HEK293 (cell line): ENCODE measurements around the gene PACSIN2.

Experiments
- CTCF ChIA-PET: fragments of 350-600 bp; formaldehyde crosslinking; extraction: SDS; loops from one replicate; lab custom pipeline; 2021; ENCODE audit warnings: antibody characterized with exemption; lab: Yijun Ruan, JAX
- POLR2A ChIA-PET: fragments of 300-600 bp; formaldehyde crosslinking; extraction: SDS; loops from one replicate; lab custom pipeline; 2020; ENCODE audit warnings: antibody characterized with exemption, inconsistent platforms; lab: Yijun Ruan, JAX
- H3K27ac ChIP-seq: fragments of 200-500 bp; sonication (Bioruptor generic); 2 replicates; pipeline ENCODE4 v1.5.1; 2014; ENCODE audit warnings: low read depth, low read length, control low read depth, inconsistent platforms; ENCODE audit errors: extremely low read depth
- H3K36me3 ChIP-seq, 2 experiments: fragments of 200-500 bp in 1 of 2; sonication (Bioruptor generic) in 1 of 2; 1 replicate in 1 of 2; 2 replicates in 1 of 2; pipeline ENCODE4 v1.5.1; 2014 to 2017; ENCODE audit warnings: inconsistent platforms in 2 of 2, low read length in 2 of 2; ENCODE audit not compliant: control insufficient read depth in 2 of 2, insufficient read depth in 1 of 2
- H3K4me1 ChIP-seq: fragments of 200-500 bp; sonication (Bioruptor generic); 2 replicates; pipeline ENCODE4 v1.5.1; 2014; ENCODE audit warnings: mild to moderate bottlenecking, low read length, inconsistent platforms; ENCODE audit not compliant: control insufficient read depth, insufficient read depth
- H3K4me3 ChIP-seq: 2 replicates; pipeline ENCODE4 v1.5.1; 2011; ENCODE audit warnings: low read depth, mild to moderate bottlenecking, control low read depth, low read length, moderate library complexity
- H3K9me3 ChIP-seq: fragments of 200-500 bp; sonication (Bioruptor generic); 2 replicates; pipeline ENCODE4 v1.5.1; 2014; ENCODE audit warnings: low read depth, low read length, inconsistent platforms; ENCODE audit not compliant: control insufficient read depth, insufficient read depth
- ELK4 ChIP-seq: IDR thresholded peaks from 2 replicates; pipeline ENCODE4 v1.6.1; 2011; ENCODE audit warnings: mild to moderate bottlenecking, low read depth, low read length, borderline replicate concordance
- HIC1 ChIP-seq: fragments of 450-650 bp; formaldehyde crosslinking; IDR thresholded peaks from 2 replicates; pipeline ENCODE4 v1.5.1; 2016; ENCODE audit warnings: missing biosample characterization, missing genetic modification characterization
- OSR2 ChIP-seq: fragments of 450-650 bp; formaldehyde crosslinking; IDR thresholded peaks from 2 replicates; pipeline ENCODE4 v1.5.1; 2016; ENCODE audit warnings: missing biosample characterization, missing genetic modification characterization
- SALL2 ChIP-seq: fragments of 450-650 bp; formaldehyde crosslinking; IDR thresholded peaks from 2 replicates; pipeline ENCODE4 v1.5.0; 2017; ENCODE audit warnings: missing biosample characterization, mild to moderate bottlenecking, missing genetic modification characterization, borderline replicate concordance
- SCRT2 ChIP-seq: fragments of 450-650 bp; formaldehyde crosslinking; IDR thresholded peaks from 2 replicates; pipeline ENCODE4 v1.5.1; 2016; ENCODE audit warnings: missing biosample characterization, missing genetic modification characterization
- ZNF114 ChIP-seq: fragments of 450-650 bp; formaldehyde crosslinking; IDR thresholded peaks from 2 replicates; pipeline ENCODE4 v1.5.0; 2017; ENCODE audit warnings: missing biosample characterization, missing genetic modification characterization
- ZNF121 ChIP-seq: fragments of 450-650 bp; formaldehyde crosslinking; IDR thresholded peaks from 2 replicates; pipeline ENCODE4 v1.5.1; 2016; ENCODE audit warnings: missing biosample characterization, missing genetic modification characterization
- ZNF157 ChIP-seq: fragments of 450-650 bp; formaldehyde crosslinking; IDR thresholded peaks from 2 replicates; pipeline ENCODE4 v1.5.1; 2016; ENCODE audit warnings: missing biosample characterization, missing genetic modification characterization
- ZNF2 ChIP-seq: fragments of 450-650 bp; formaldehyde crosslinking; IDR thresholded peaks from 2 replicates; pipeline ENCODE4 v1.5.1; 2016; ENCODE audit warnings: missing biosample characterization, missing genetic modification characterization
- ZNF24 ChIP-seq: fragments of 450-650 bp; formaldehyde crosslinking; IDR thresholded peaks from 2 replicates; pipeline ENCODE4 v1.5.1; 2016; ENCODE audit warnings: missing biosample characterization, missing genetic modification characterization
- ZNF274 ChIP-seq, 2 experiments: fragments of 200-500 bp in 1 of 2; fragments of 450-650 bp in 1 of 2; sonication (Bioruptor generic) in 1 of 2; formaldehyde crosslinking in 1 of 2; IDR thresholded peaks; 2 replicates each; pipeline versions ENCODE4 v1.5.1 to v1.6.1; 2014 to 2016; ENCODE audit warnings: borderline replicate concordance in 1 of 2, inconsistent platforms in 1 of 2, low read length in 1 of 2, missing biosample characterization in 1 of 2, missing genetic modification characterization in 1 of 2
- ZNF366 ChIP-seq: fragments of 450-650 bp; formaldehyde crosslinking; conservative IDR thresholded peaks from 2 replicates; pipeline ENCODE4 v1.5.1; 2016; ENCODE audit warnings: missing biosample characterization, missing genetic modification characterization
- ZNF404 ChIP-seq: fragments of 450-650 bp; formaldehyde crosslinking; IDR thresholded peaks from 2 replicates; pipeline ENCODE4 v1.5.1; 2017; ENCODE audit warnings: missing biosample characterization, missing genetic modification characterization
- ZNF433 ChIP-seq: fragments of 450-650 bp; formaldehyde crosslinking; IDR thresholded peaks from 2 replicates; pipeline ENCODE4 v1.5.1; 2016; ENCODE audit warnings: missing biosample characterization, missing genetic modification characterization, low read depth
- ZNF473 ChIP-seq: fragments of 450-650 bp; formaldehyde crosslinking; IDR thresholded peaks from 2 replicates; pipeline ENCODE4 v1.5.1; 2017; ENCODE audit warnings: missing biosample characterization, missing genetic modification characterization
- ZNF544 ChIP-seq: fragments of 450-650 bp; formaldehyde crosslinking; IDR thresholded peaks from 2 replicates; pipeline ENCODE4 v1.5.0; 2017; ENCODE audit warnings: missing biosample characterization, missing genetic modification characterization
- ZNF776 ChIP-seq: fragments of 450-650 bp; formaldehyde crosslinking; IDR thresholded peaks from 2 replicates; pipeline ENCODE4 v1.5.0; 2017; ENCODE audit warnings: missing biosample characterization, missing genetic modification characterization, borderline replicate concordance
- TF ChIP-seq, protein P1 (sequence below): fragments of 450-650 bp; formaldehyde crosslinking; IDR thresholded peaks from 2 replicates; pipeline ENCODE4 v1.5.1; 2016; ENCODE audit warnings: missing biosample characterization, missing genetic modification characterization
- TF ChIP-seq, protein P2 (sequence below): fragments of 450-650 bp; formaldehyde crosslinking; IDR thresholded peaks from 2 replicates; pipeline ENCODE4 v1.5.1; 2016; ENCODE audit warnings: missing biosample characterization, missing genetic modification characterization
- TF ChIP-seq, protein P3 (sequence below): fragments of 450-650 bp; formaldehyde crosslinking; IDR thresholded peaks from 2 replicates; pipeline ENCODE4 v1.5.1; 2016; ENCODE audit warnings: missing biosample characterization, missing genetic modification characterization

Gene PACSIN2

GRCh38 chr22:42857845-42858481, 157.0 kb downstream of the PACSIN2 start:
- H3K27ac ChIP-seq: peak overlapping the region; percentile 12; the same call in 1 of the 2 replicates
- TF ChIP-seq, protein P1, sequence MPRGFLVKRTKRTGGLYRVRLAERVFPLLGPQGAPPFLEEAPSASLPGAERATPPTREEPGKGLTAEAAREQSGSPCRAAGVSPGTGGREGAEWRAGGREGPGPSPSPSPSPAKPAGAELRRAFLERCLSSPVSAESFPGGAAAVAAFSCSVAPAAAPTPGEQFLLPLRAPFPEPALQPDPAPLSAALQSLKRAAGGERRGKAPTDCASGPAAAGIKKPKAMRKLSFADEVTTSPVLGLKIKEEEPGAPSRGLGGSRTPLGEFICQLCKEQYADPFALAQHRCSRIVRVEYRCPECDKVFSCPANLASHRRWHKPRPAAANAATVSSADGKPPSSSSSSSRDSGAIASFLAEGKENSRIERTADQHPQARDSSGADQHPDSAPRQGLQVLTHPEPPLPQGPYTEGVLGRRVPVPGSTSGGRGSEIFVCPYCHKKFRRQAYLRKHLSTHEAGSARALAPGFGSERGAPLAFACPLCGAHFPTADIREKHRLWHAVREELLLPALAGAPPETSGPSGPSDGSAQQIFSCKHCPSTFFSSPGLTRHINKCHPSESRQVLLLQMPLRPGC (tag by site-specific recombination): no peak
- no peak for TF ChIP-seq HIC1 (tag by site-specific recombination)
- TF ChIP-seq ZNF404: no peak
- TF ChIP-seq ZNF433 (tag by site-specific recombination): no peak
- TF ChIP-seq, protein P2, sequence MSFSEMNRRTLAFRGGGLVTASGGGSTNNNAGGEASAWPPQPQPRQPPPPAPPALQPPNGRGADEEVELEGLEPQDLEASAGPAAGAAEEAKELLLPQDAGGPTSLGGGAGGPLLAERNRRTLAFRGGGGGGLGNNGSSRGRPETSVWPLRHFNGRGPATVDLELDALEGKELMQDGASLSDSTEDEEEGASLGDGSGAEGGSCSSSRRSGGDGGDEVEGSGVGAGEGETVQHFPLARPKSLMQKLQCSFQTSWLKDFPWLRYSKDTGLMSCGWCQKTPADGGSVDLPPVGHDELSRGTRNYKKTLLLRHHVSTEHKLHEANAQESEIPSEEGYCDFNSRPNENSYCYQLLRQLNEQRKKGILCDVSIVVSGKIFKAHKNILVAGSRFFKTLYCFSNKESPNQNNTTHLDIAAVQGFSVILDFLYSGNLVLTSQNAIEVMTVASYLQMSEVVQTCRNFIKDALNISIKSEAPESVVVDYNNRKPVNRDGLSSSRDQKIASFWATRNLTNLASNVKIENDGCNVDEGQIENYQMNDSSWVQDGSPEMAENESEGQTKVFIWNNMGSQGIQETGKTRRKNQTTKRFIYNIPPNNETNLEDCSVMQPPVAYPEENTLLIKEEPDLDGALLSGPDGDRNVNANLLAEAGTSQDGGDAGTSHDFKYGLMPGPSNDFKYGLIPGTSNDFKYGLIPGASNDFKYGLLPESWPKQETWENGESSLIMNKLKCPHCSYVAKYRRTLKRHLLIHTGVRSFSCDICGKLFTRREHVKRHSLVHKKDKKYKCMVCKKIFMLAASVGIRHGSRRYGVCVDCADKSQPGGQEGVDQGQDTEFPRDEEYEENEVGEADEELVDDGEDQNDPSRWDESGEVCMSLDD: no peak
- TF ChIP-seq ZNF2 (tag by site-specific recombination): no peak
- TF ChIP-seq OSR2: no peak
- TF ChIP-seq ZNF544 (tag by site-specific recombination): no peak
- no peak for TF ChIP-seq ZNF24 (tag by site-specific recombination)
- H3K4me1 ChIP-seq: peaks cover 14% of the 10 kb centered on the region
- CTCF ChIA-PET: interaction anchor here (0.7 to 4.4 kb wide), 5 partner anchors 10 to 201 kb away, joined by 3 to 61 read pairs (median 6); no protein-coding TSS in a partner anchor
- H3K4me3 ChIP-seq: no peak overlapping the region
- no peaks in the 10 kb centered on the region for H3K9me3 ChIP-seq
- POLR2A ChIA-PET: interaction anchor here (1.2 kb wide), 1 partner anchor 9 kb away, joined by 3 read pairs; no protein-coding TSS in a partner anchor
- peaks cover 0 to 6% of the 10 kb centered on the region in 2 experiments; a peak in 1 of 3 replicates for H3K36me3 ChIP-seq

- Histone ChIP-seq H3K4me3 (peak within 1 kb of the TSS; percentile 76), H3K36me3 (peaks cover 0 to 6% of the 10 kb centered on the region in 2 experiments; a peak in 1 of 3 replicates), H3K9me3 (no peaks in the 10 kb centered on the region), H3K4me1 (peaks cover 14% of the 10 kb centered on the region), H3K27ac (peak within 1 kb of the TSS; percentile 81)
- POLR2A ChIA-PET: interaction anchor here (0.6 to 1.4 kb wide), 6 partner anchors 10 to 330 kb away, joined by 3 to 6 read pairs (median 3); partner anchors contain the start of genes POLDIP3 and TTLL12
- CTCF ChIA-PET: interaction anchor here (0.6 to 4.4 kb wide), 7 partner anchors 11 to 268 kb away, joined by 4 to 61 read pairs (median 6); no protein-coding TSS in a partner anchor
- TF ChIP-seq ZNF157 (tag by site-specific recombination) (no peak), ZNF121 (no peak), ZNF366 (tag by site-specific recombination) (no peak), SALL2 (tag by site-specific recombination) (no peak), SCRT2 (tag by site-specific recombination) (no peak), ZNF776 (tag by site-specific recombination) (no peak), ZNF473 (tag by site-specific recombination) (no peak), ZNF114 (tag by site-specific recombination) (no peak), ELK4 (no peak), ZNF274 (IDR thresholded peaks at IDR 0.05; ENCODE audit: low read length) (no peak), ZNF274 (tag by site-specific recombination; IDR thresholded peaks at IDR 0.05; ENCODE audit: borderline replicate concordance) (no peak)
- TF ChIP-seq, protein P3, sequence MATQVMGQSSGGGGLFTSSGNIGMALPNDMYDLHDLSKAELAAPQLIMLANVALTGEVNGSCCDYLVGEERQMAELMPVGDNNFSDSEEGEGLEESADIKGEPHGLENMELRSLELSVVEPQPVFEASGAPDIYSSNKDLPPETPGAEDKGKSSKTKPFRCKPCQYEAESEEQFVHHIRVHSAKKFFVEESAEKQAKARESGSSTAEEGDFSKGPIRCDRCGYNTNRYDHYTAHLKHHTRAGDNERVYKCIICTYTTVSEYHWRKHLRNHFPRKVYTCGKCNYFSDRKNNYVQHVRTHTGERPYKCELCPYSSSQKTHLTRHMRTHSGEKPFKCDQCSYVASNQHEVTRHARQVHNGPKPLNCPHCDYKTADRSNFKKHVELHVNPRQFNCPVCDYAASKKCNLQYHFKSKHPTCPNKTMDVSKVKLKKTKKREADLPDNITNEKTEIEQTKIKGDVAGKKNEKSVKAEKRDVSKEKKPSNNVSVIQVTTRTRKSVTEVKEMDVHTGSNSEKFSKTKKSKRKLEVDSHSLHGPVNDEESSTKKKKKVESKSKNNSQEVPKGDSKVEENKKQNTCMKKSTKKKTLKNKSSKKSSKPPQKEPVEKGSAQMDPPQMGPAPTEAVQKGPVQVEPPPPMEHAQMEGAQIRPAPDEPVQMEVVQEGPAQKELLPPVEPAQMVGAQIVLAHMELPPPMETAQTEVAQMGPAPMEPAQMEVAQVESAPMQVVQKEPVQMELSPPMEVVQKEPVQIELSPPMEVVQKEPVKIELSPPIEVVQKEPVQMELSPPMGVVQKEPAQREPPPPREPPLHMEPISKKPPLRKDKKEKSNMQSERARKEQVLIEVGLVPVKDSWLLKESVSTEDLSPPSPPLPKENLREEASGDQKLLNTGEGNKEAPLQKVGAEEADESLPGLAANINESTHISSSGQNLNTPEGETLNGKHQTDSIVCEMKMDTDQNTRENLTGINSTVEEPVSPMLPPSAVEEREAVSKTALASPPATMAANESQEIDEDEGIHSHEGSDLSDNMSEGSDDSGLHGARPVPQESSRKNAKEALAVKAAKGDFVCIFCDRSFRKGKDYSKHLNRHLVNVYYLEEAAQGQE (tag by site-specific recombination): no peak
Observed at GRCh38 chr22:42856865-42857704, 157.9 kb downstream of the PACSIN2 start, which contains the start of gene ARFGAP3. Gene ARFGAP3, minus strand, starts transcription at chr22:42857273. Its CDS starts 91 bp downstream, at chr22:42857182.
